GM23338 (cell line): ENCODE data around the gene PRCC.

Experiments
- CTCF ChIP-seq, 2 experiments: fragments of 200-600 bp in 1 of 2; sonication (generic) in 1 of 2; conservative IDR thresholded peaks; 2 replicates each; pipeline versions ENCODE4 v1.5.1 to v1.6.1; 2016 to 2017; ENCODE audit warnings: antibody characterized with exemption in 2 of 2, low read depth in 2 of 2, mild to moderate bottlenecking in 2 of 2, moderate library complexity in 1 of 2
- ETS1 ChIP-seq: IDR thresholded peaks from 2 replicates; pipeline ENCODE4 v1.6.1; 2016; ENCODE audit warnings: antibody characterized with exemption
- EZH2 ChIP-seq: fragments of 200-600 bp; sonication (generic); IDR thresholded peaks from one replicate; pipeline ENCODE4 v1.8.0; 2017; ENCODE audit warnings: antibody characterized with exemption, mild to moderate bottlenecking, low read depth; ENCODE audit not compliant: unreplicated experiment
- EZH2phosphoT487 ChIP-seq: fragments of 200-600 bp; sonication (generic); IDR thresholded peaks from one replicate; pipeline ENCODE4 v1.8.1; 2018; ENCODE audit warnings: antibody characterized with exemption; ENCODE audit not compliant: unreplicated experiment

- TF ChIP-seq CTCF (conservative IDR thresholded peaks at IDR 0.05; ENCODE audit: low read depth in 2 of 2) (no peak), EZH2phosphoT487 (no peak), ETS1 (no peak), EZH2 (no peak)
These were observed 67.0 kb downstream of the PRCC start for GRCh38 chr1:156834322-156834721.
